Measurements from ENCODE around the gene CRISP2. TPM values are rescaled to one million over a fixed set of nuclear protein-coding genes. Genes with fewer than 3 reads are reported as not detected.
"Not testable (repeated sequence)": the region's sequence is repeated elsewhere in the genome, so short reads cannot be mapped to it uniquely, and the experiment has no call there.

The CRISP2 gene, protein sequence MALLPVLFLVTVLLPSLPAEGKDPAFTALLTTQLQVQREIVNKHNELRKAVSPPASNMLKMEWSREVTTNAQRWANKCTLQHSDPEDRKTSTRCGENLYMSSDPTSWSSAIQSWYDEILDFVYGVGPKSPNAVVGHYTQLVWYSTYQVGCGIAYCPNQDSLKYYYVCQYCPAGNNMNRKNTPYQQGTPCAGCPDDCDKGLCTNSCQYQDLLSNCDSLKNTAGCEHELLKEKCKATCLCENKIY
- 0.82 TPM for total RNA-seq

DNA sequence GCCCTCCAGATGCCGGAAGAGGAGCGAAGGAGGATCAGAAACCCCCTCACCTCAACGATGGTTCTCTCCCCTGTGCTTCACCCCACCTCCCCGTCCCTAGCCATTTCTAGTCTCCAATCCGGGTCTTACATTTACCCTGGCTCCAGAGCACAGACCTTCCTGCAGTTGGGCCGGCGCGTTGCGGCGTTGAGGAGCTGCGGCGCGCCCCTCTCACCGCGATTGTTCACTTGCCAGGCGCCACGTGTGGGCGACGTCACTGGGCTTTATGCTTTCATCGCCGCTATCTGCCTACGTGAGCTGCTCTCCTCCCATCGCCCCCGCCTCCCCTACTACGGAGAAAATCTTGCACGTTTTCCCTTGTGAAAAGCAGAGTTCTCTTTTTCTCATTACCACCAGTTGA, at the start of gene CRISP2:
CRISP2 (minus strand) TSS at position 198 of the 400 bp plus-strand sequence. CDS start 4,347 bp downstream, outside the sequence.
- no peak for FAIRE-seq
- DNase-seq (ENCODE audit: low spot score in 2 of 2), result peak in 1 of 2 donors; percentile 1

DNA sequence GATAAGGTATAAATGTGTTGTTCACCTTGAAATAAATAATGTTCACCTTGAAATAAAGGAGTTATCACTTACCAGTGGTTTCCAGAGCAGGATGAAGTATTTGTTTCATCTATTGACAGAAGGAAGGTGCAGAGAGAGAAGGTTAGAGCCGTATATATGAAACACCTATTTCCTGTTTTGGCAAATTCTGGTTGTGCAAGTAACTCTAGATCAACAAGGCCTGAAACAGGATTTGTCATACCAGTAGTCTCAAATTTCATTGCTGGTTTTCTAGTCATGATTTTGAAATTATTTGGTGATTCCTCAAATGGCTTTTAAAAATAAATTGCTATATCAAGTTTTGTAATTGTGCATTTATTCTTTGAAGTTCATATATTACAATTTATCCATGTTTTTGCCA, 30.9 kb upstream of the CRISP2 start, which contains the start of gene CRISP3:
CRISP3 (minus strand) TSS at position 130 of the 400 bp plus-strand sequence; CDS start at position 109, 21 bp downstream.
- DNase-seq (ENCODE audit: low spot score in 2 of 2) (no peak), FAIRE-seq (no peak)

DNA sequence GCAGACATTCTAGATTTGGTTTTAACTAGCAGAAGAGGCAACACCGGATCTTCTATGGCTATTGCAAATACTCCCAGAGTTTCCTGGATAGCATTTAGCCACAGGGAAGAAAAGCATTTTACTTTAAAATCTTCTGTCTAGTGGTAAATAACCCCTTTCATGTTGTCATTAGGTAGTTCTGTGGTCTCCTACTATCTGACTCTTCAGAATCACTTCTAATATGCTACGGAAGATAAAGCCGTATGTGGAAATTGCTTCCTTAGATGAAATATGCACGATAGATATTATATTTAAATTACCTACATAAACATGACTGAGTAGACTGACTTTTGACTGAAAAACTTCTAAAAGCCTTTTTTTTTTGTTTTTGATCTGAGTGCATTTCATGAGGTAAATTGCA, 30.1 kb upstream of the CRISP2 start:
- FAIRE-seq (no peak), DNase-seq (ENCODE audit: low spot score in 2 of 2) (no peak)

DNA sequence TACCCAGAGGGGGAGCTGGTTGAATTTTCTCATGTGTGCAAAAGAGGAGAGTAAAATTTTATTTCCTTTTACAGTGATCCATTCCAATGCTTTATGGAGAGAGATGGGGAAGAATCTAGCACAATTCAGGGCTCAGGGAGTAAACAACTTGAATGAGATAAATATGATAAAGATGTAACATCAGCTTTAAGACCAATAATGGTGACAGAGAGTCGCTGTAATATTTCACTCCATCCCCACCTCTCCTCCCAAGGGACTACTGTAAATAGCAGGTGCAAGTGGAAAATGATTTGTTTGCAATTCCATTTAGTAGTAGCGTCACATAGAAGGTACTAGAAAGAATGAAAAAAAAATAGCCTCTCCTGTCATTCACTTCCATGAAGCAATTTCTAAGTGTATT, 26.1 kb upstream of the CRISP2 start:
- DNase-seq (ENCODE audit: low spot score in 2 of 2) (no peak), FAIRE-seq (no peak)

DNA sequence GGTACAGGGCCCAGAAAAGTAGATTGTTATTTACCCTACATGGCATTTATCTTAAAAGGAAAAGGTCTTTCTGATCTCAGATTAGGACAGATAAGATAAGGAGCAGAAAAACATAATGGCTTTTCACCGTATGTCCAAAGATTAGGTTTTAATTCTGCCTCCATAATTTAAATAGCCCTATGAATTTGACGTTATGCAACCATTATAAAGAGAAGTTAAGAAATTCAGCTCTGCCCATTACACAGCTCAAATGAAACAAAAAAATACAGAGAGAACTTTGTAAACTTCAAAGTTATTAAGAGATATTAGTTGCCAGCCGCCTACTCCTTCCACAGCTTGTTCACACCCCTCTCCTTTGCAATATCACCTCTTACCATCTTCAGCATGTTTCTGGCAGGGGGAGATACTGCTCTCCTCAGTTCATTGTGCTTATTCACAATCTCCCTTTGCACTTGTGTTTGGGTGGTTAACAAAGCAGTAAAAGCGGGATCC, 22.7 kb upstream of the CRISP2 start:
- FAIRE-seq, result no peak
- DNase-seq (ENCODE audit: low spot score in 2 of 2), result no peak

DNA sequence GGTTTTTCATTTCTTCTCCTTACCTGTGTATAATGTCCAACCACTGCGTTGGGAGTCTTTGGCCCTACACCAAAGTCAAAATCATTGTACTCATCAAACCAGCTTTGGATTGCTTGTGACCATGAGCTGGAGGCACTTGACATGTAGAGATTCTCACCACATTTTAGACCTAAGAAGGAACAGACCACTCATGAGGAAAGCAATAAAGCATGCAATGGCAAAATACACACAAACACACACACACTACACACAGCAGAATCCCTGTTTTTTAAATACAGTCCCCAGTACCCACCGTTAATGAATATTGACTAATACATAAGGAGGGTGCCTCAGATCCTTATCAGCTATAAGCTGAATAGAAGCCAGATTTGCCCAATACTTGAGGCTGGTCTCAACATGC, 20.3 kb upstream of the CRISP2 start:
- FAIRE-seq, result no peak
- DNase-seq (ENCODE audit: low spot score in 2 of 2), result no peak

DNA sequence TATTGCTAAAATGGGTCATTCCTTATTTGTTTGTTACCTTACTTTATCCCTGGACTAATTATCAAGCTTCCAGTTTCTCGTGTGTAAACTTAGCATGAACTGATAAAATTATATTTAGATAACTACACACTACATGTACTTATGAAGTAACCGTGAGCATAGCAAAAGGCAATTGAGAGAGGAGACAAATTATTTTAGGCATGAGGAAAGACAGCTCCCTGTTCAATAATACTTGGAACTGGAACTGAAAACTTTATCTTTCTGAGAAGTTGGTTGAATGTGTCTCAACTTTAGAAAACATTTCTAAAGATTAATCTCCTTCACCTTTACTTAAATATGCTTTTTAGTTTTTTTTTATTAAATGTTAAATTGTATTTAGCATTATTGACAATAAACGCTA, 19.4 kb upstream of the CRISP2 start:
- FAIRE-seq (no peak), DNase-seq (ENCODE audit: low spot score in 2 of 2) (no peak)

DNA sequence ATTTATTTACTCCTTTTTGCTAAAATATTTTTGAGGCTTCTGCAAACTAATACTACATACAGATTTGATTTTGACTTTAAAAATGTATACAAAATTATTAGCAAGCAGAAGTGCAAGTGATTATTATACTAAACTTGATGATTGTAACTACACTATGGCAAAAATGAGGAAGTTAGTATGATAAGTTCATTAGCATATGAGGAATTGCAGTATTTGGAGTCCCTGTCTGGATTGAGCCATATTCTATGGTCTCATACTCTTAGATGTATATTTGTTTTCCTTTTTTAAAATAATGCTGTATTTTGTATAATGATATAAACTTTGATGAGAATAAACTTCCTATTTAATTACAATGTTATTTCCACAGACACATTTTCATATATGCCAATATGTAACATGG, 16.9 kb upstream of the CRISP2 start:
- FAIRE-seq, result no peak
- no peak for DNase-seq (ENCODE audit: low spot score in 2 of 2)

DNA sequence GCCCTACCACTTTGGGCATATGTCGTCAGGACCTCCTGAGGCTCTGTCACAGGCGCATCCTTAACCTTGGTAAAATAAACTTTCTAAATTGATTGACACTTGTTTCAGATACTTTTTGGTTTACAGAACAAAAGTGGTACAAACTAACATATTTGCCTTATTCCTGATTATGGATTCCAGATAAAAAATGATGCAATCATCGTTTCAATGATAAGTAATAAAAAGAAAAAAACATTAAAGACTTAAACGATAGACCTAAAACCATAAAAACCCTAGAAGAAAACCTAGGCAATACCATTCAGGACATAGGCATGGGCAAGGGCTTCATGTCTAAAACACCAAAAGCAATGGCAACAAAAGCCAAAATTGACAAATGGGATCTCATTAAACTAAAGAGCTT, 10.6 kb upstream of the CRISP2 start:
- FAIRE-seq; DNase-seq (ENCODE audit: low spot score in 2 of 2): not testable (repeated sequence)

DNA sequence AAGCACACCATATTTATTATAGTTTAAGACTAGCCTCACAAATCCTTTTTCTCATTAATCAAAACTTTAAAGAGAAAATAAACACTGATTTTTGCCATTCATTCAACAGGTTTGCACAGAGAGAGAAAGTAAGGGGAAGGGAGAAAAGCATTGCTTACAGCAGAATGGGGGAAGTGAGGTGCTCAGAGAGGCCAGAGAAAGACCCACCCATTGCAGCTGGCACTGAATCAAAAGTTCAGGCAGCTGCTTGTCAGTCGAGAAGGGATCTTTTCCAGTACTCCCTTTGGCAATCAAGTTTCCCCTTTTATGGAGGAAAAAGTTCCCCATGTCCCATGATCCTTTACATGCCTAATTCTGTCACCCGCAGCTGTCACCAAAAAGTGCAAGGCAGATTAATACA, 8.0 kb upstream of the CRISP2 start:
- FAIRE-seq (no peak), DNase-seq (ENCODE audit: low spot score in 2 of 2) (no peak)

DNA sequence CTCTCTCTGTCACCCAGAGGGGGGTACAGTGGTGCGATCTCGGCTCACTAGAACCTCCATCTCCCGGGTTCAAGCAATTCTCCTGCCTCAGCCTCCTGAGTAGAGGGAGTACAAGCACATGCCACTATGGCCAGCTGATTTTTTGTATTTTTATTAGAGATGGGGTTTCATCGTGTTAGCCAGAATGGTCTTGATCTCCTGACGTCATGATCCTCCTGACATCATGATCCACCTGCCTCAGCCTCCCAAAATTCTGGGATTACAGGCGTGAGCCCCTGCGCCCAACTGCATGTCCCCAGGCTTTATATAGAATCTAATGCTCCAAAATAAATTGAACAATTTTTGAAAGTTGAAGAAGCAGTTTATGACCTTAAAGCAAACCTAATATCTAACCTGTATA, 7.0 kb upstream of the CRISP2 start:
- no peak for FAIRE-seq
- DNase-seq (ENCODE audit: low spot score in 2 of 2), result no peak

DNA sequence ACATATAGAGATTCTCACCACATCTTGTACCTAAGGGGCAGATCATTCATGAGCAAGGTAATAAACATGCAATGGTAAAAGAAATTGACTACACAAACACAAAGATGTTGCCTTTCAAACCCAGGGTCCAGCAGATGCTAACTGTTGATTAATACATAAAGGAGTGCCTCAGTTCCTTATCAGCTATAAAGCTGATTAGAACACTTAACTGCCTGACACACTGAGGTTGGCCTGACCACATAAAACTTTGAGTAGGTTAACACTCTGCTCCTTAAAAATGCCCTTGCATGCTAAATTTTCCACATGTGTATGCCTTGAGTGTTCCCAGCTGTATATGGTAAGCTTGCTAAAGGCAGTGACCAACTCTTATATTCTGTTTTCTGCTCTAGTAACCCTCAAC, 14.9 kb downstream of the CRISP2 start:
- DNase-seq (ENCODE audit: low spot score in 2 of 2) (no peak), FAIRE-seq (no peak)

DNA sequence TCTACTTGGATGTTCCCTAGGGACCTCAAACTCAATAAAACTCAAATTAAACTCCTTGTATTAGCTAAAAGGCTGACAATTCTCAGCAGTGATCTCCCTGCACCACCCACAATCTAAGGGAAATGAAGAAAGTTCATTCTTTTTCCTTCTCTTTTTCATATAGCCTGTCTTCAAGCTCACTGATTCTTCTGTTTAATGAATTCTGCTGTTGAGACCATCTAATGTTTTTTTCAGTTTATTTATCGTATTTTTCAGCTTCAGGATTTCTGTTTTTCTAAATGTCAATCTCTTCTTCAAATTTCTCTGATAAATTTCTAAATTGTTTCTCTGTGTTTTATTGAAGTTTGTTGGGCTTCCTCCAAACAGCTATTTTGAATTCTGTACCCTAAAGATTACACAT, 19.8 kb downstream of the CRISP2 start:
- no peak for FAIRE-seq
- DNase-seq (ENCODE audit: low spot score in 2 of 2), result no peak

DNA sequence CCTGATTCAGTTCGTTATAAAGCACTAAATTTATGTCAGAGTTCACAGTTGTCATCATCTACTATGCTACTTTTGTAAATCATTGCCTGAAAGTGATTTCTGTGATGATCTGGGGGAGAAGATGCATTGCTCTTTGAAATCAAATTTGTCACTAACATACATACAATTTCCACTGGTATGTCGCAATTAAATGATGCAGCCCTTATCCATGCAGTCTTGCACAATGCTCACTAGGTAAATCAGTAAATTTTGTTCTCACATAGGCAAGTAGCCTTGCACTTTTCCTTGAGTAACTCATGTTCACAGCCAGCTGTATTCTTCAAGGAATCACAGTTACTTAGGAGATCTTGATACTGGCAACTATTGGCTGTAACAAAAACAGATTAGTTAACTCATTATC, 20.8 kb downstream of the CRISP2 start:
- DNase-seq (ENCODE audit: low spot score in 2 of 2) (no peak), FAIRE-seq (no peak)

DNA sequence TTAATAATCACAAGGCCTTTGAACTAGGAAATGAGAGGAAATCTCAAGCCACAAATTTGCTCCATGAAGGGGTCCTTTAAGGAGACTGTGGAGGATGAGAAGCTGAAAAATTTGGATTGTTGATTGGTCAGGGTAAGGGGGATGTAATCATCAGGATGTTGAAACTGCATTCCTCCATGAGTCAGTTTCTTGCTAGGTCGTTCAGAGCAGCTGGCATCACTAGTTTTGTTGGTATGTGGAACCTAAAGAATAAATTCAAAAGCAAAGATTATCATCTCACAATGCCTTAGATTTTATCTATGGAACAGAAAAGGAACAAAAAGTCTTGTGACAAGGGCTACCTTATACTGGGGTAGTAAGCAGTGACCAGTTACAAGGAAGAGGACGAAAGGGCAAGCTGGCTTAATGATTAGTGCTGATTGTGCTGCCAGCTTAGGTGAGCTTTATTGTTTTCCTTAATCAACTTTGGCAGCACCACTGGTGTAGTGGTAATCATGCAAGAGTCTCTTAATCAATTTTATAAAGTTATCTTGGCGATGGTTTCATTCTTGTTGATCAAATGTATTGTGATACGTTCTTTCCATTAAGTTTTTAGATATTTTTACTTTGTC, 36.6 kb downstream of the CRISP2 start:
- FAIRE-seq (no peak), DNase-seq (ENCODE audit: low spot score in 2 of 2) (no peak)

DNA sequence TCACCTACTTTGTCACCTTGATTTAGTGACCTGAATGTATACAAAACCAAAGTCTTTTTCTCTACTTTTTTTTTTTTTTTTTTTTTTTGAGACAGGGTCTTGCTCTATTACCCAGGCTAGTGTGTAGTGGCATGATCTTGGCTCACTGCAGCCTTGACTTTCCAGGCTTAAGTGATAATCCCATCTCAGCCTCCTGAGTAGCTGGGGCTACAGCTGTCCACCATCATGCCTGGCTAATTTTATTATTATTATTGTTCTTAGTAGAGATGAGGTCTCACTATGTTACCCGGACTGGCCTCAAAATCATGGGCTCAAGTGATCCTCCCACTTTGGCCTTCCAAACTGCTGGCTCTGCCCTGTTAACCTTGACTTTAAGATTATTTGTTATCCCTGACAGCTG, 37.5 kb downstream of the CRISP2 start:
- FAIRE-seq (no peak), DNase-seq (ENCODE audit: low spot score in 2 of 2) (no peak)

DNA sequence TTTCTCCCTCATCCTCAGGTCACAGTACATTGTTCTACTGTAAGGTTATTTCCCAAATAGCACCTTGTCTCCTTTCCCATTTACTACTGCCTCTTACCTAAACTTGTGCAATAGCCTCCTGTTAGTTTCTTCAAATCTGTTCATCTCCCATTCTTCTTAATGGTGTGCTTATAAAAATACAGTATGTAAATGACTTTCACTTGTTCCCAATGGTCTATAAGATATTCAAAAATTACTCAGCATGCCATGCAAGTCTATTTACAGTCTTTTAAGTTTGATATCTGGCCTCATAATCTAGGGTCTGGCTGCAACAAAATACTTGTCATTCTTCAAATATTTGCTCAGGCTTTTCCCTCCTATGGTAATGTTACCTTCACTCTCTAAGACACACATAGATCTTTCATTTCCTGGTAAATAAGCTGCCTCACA, 45.2 kb downstream of the CRISP2 start:
- no peak for FAIRE-seq

DNA sequence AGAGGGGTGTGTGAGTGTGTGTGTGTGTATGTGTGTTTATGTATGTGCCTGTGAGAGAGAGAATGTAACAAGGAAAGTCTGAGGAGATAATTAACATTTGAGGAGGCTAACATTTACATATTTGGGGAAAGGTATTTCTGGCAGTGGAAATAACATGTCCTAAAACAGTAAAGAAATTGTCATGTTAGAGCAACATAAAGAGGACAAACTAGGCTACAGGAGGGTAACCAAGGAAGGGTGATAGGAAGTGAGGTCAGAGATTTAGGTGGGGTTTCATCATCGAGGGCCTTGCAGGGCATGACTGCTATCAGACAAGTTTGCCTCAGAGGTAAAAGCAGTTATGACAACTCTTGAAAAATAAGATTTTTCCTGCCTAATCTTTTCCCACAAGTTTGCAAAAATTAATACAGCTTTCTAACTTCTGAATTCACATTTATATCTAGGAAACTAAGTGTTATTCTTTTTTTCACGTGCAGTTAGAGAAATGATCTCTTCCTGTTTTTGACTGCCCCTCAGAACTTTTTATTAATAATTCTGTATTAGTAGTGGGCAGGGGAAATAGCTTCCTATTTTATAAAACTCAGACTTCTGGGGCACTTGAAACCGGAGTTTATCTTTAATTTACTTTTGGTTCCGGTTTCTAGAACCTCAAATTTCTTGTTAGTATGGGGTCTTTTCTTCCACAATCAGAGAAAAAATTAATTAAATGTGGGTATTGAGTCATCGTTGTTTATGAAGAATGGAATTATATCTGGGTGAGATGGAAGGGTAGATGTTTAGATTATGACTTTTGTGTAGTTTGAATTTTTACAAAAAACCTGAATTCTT, 46.2 kb downstream of the CRISP2 start:
- DNase-seq (ENCODE audit: low spot score in 2 of 2), result no peak
- no peak for FAIRE-seq

More for the DNA sequence above, 45.2 kb downstream of the CRISP2 start:
- no peak for DNase-seq (ENCODE audit: low spot score in 2 of 2)

DNA sequence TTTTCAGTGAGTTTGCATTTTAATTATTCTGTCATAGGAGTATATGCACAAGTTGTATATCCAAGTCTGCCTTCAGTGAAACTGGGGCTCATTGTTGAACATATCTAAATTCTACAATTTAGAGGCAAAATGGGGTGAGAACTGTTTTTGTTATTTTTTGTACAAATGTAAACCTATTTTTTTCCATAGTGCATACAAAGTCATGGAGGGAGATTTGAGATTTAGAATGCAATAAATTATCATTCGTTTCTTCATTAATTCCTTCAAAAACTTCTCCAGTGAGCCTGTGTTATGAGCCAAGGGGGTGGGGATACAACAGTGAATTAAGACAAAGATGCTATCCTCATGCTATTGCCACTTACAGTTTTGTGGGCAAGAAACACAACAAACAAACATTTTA, 46.9 kb downstream of the CRISP2 start:
- FAIRE-seq (no peak), DNase-seq (ENCODE audit: low spot score in 2 of 2) (no peak)

DNA sequence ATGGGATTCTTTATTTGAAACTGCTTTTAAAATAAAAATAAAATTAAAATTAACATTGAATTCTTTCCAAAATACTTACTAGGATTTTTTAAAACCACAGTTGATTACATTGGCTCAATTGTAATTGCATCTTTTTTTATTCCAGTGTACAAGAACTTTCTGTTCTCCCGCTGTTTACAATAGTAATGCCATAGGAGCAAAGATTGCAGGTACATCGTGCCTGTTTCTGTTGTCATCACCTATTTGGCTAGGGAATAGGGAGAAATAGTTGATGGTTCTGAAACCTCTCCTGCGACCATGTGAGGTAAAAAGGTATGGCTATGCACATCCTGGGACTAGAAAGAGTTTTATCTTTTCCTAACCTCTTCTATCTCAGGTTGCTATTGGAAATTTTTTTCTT, 48.5 kb downstream of the CRISP2 start:
- FAIRE-seq (no peak), DNase-seq (ENCODE audit: low spot score in 2 of 2) (no peak)

DNA sequence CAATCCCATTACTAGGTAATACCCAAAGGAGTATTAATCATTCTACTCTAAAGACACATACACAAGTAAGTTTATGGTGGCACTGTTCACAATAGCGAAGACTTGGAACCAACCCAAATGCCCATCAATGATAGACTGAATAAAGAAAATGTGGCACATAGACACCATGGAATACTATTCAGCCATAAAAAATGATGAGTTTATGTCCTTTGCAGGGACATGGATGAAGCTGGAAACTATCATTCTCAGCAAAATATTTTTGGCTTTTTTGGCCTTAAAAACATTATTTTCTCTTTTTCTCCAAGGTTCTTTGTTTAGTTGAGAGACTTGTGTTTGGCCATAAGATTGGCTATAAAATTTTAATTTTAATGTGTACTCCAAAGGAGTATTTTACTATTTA, 49.3 kb downstream of the CRISP2 start:
- not testable (repeated sequence) for FAIRE-seq; DNase-seq (ENCODE audit: low spot score in 2 of 2)

Measured in frontal cortex (tissue), 4 donors.